Adrenal gland (tissue), 19 donors: Measurements from ENCODE around the gene CUEDC2. TPM values are rescaled to one million over a fixed set of nuclear protein-coding genes. Genes with fewer than 3 reads are reported as not detected.

ENCODE experiments used
- DNase-seq, 7 donors: peaks; one replicate each; pipeline ENCODE4 v3.0.0-alpha.2; 2019 to 2020
- H3K27ac ChIP-seq, 5 donors: fragments of 200-600 bp; sonication (generic) in 4 of 5; 1 replicate in 3 of 5; 2 replicates in 2 of 5; pipeline versions ENCODE4 v1.5.1 to v1.8.0; 2016 to 2020; ENCODE audit warnings: mild to moderate bottlenecking in 1 of 5
- H3K27me3 ChIP-seq: fragments of 200-600 bp; 2 replicates; pipeline ENCODE4 v1.8.0; 2021
- H3K36me3 ChIP-seq, 2 donors: fragments of 200-600 bp; replicated peaks in 1 of 2; 1 replicate in 1 of 2; 2 replicates in 1 of 2; pipeline versions ENCODE4 v1.5.1 to v1.8.0; 2018 to 2022
- H3K4me1 ChIP-seq, 2 donors: fragments of 200-600 bp; replicated peaks in 1 of 2; 1 replicate in 1 of 2; 2 replicates in 1 of 2; pipeline versions ENCODE4 v1.5.1 to v1.8.0; 2018 to 2021
- H3K4me3 ChIP-seq, 4 donors: fragments of 200-600 bp; sonication (generic) in 3 of 4; one replicate each; pipeline ENCODE4 v1.5.1; 2016 to 2018
- H3K9me3 ChIP-seq, 3 donors: fragments of 200-600 bp; sonication (generic) in 1 of 3; replicated peaks in 1 of 3; 1 replicate in 2 of 3; 2 replicates in 1 of 3; pipeline versions ENCODE4 v1.5.1 to v1.8.0; 2016 to 2021
- POLR2A ChIP-seq, 2 donors: fragments of 450-650 bp; IDR thresholded peaks; one replicate each; pipeline ENCODE4 v1.6.1; 2017; ENCODE audit warnings: antibody characterized with exemption in 2 of 2, mild to moderate bottlenecking in 2 of 2, moderate library complexity in 1 of 2
- WGBS, 4 donors: extraction: QIAGEN DNeasy Blood & Tissue Kit in 2 of 4; methylation state at CpG; one replicate each; pipeline versions ENCODE4 v1.1.5 to v1.1.7; 2013 to 2017; 5-methylcytosine and 5-hydroxymethylcytosine counted together
- intact Hi-C, 2 donors: fragments of 100-400 bp; cut with DNase I; formaldehyde crosslinking; loops; one replicate each; pipeline versions ENCODE4 v1.14.1 to v1.15.0; 2022 to 2023
- long read RNA-seq, 10 donors: library from polyadenylated mRNA in 3 of 10; unstranded in 2 of 10; stranded (forward) in 1 of 10; transcript quantifications; one replicate each; pipeline ENCODE4 v2.0.0 and lab custom pipeline, GENCODE V29; 2021 to 2026
- polyA plus RNA-seq, 3 donors: library from polyadenylated mRNA; stranded (reverse); fragments of 200-250 nt in 2 of 3; fragments of 350-450 nt in 1 of 3; fragmentation: Illumina TruSeq in 1 of 3; extraction: RNeasy Lipid Tissue Mini Kit (QIAGEN cat#74804) in 1 of 3; gene quantifications; one replicate each; pipeline ENCODE4 v1.2.3, GENCODE V29; 2013 to 2014
- total RNA-seq, 9 donors: library from RNA; depleted of rRNA in 4 of 9; stranded (reverse); fragments of >200 nt in 4 of 9; fragments of 120-200 nt in 1 of 9; fragmentation: NEBNext Ultra II Directional in 1 of 9; extraction: Animal tissue kit (Norgen Biotek cat#: 25700) in 1 of 9; gene quantifications; one replicate each; pipeline versions ENCODE4 v1.1.0 to v1.2.4, GENCODE V29; 2013 to 2023
- TF ChIP-seq, protein P1 (sequence below), 6 experiments: fragments of 450-650 bp in 4 of 6; fragments of 200-600 bp in 2 of 6; sonication (generic) in 1 of 6; IDR thresholded peaks; 1 replicate in 5 of 6; 2 replicates in 1 of 6; pipeline versions ENCODE4 v1.5.1 to v1.8.0; 2016 to 2021; ENCODE audit warnings: antibody characterized with exemption in 6 of 6, mild to moderate bottlenecking in 2 of 6, moderate library complexity in 1 of 6
- donor health status: healthy with polysubstance abuse.
- donor health status: Bipolar disorder and iron deficiency.
- donor health status: DM: yes; HTN: yes; CAD: no.
- donor health status: DM: no; HTN: no; CAD: no.
- donor health status: DM: no; HTN: no; CAD: no.
- donor health status: DM: yes; HTN: yes; CAD: no.

The CUEDC2 gene
- total RNA-seq (100 to 1,000 TPM in 1 of 9 donors, 10 to 100 TPM in 8; 70.2 to 115 (median 85.7) TPM), polyA plus RNA-seq (10 to 100 TPM; 71.4 to 75.3 (median 73.1) TPM)
- long read RNA-seq, donor 1, transcript CUEDC2-201 (9 exons, 1,191 nt) = major isoform, 50 of 74 reads
- long read RNA-seq, donor 1, partial matches to known transcripts = 22 of 74 reads
- long read RNA-seq, donor 1, other reads (novel, unspliced or antisense) = 0 of 74 reads
- long read RNA-seq, donor 2, transcript CUEDC2-201 (9 exons, 1,191 nt) = major isoform, 36 of 49 reads
- long read RNA-seq, donor 2, partial matches to known transcripts = 9 of 49 reads
- long read RNA-seq, donor 2, other reads (novel, unspliced or antisense) = 0 of 49 reads
- long read RNA-seq, donor 3, transcript CUEDC2-201 (9 exons, 1,191 nt) = major isoform, 24 of 41 reads
- long read RNA-seq, donor 3, partial matches to known transcripts = 14 of 41 reads
- long read RNA-seq, donor 3, other reads (novel, unspliced or antisense) = 0 of 41 reads
- long read RNA-seq, donor 4, transcript CUEDC2-201 (9 exons, 1,191 nt) = major isoform, 92 of 110 reads
- long read RNA-seq, donor 4, partial matches to known transcripts = 8 of 110 reads
- long read RNA-seq, donor 4, other reads (novel, unspliced or antisense) = 9 of 110 reads
- long read RNA-seq, donor 5, transcript CUEDC2-201 (9 exons, 1,191 nt) = major isoform, 133 of 150 reads
- long read RNA-seq, donor 5, partial matches to known transcripts = 8 of 150 reads
- long read RNA-seq, donor 5, other reads (novel, unspliced or antisense) = 9 of 150 reads
- long read RNA-seq, donor 6, transcript CUEDC2-201 (9 exons, 1,191 nt) = major isoform, 59 of 75 reads
- long read RNA-seq, donor 6, partial matches to known transcripts = 7 of 75 reads
- long read RNA-seq, donor 6, other reads (novel, unspliced or antisense) = 9 of 75 reads
- long read RNA-seq, donor 7, transcript CUEDC2-201 (9 exons, 1,191 nt) = major isoform, 18 of 30 reads
- long read RNA-seq, donor 7, partial matches to known transcripts = 9 of 30 reads
- long read RNA-seq, donor 7, other reads (novel, unspliced or antisense) = 0 of 30 reads
- long read RNA-seq, donor 8, transcript CUEDC2-201 (9 exons, 1,191 nt) = major isoform, 52 of 81 reads
- long read RNA-seq, donor 8, partial matches to known transcripts = 23 of 81 reads
- long read RNA-seq, donor 8, other reads (novel, unspliced or antisense) = 0 of 81 reads
- long read RNA-seq, donor 9, transcript CUEDC2-201 (9 exons, 1,191 nt) = major isoform, 21 of 33 reads
- long read RNA-seq, donor 9, partial matches to known transcripts = 7 of 33 reads
- long read RNA-seq, donor 9, other reads (novel, unspliced or antisense) = 0 of 33 reads
- long read RNA-seq, donor 10, transcript CUEDC2-201 (9 exons, 1,191 nt) = major isoform, 27 of 48 reads
- long read RNA-seq, donor 10, partial matches to known transcripts = 16 of 48 reads
- long read RNA-seq, donor 10, other reads (novel, unspliced or antisense) = 0 of 48 reads

- Histone ChIP-seq H3K36me3 (no peaks in the 10 kb centered on the region), H3K9me3 (no peaks in the 10 kb centered on the region), H3K4me3 (peak within 1 kb of the TSS; percentile 57 to 83 (median 70)), H3K4me1 (peaks cover 8 to 14% of the 10 kb centered on the region in 2 donors), H3K27ac (peak within 1 kb of the TSS in 4 of 5 donors; percentile 9 to 81 (median 71)), H3K27me3 (no peaks in the 10 kb centered on the region)
- TF ChIP-seq, protein P1, sequence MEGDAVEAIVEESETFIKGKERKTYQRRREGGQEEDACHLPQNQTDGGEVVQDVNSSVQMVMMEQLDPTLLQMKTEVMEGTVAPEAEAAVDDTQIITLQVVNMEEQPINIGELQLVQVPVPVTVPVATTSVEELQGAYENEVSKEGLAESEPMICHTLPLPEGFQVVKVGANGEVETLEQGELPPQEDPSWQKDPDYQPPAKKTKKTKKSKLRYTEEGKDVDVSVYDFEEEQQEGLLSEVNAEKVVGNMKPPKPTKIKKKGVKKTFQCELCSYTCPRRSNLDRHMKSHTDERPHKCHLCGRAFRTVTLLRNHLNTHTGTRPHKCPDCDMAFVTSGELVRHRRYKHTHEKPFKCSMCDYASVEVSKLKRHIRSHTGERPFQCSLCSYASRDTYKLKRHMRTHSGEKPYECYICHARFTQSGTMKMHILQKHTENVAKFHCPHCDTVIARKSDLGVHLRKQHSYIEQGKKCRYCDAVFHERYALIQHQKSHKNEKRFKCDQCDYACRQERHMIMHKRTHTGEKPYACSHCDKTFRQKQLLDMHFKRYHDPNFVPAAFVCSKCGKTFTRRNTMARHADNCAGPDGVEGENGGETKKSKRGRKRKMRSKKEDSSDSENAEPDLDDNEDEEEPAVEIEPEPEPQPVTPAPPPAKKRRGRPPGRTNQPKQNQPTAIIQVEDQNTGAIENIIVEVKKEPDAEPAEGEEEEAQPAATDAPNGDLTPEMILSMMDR (IDR thresholded peaks at IDR 0.05) = no peak
- peak in 1 of 2 donors; percentile 39 for TF ChIP-seq POLR2A (IDR thresholded peaks at IDR 0.05)
- peak; percentile 96 to 98 (median 97) for DNase-seq
- 0 to 1% (median 0%) methylated on average over 13 to 52 of the region's 52 CpGs for WGBS, 4 donors
- intact Hi-C loops = no loop called here
Measured at GRCh38 chr10:102432162-102432950, at the start of gene CUEDC2. TSS of gene CUEDC2 (minus strand) at chr10:102432574. CDS start at chr10:102425188, 7,386 bp downstream.

DNA sequence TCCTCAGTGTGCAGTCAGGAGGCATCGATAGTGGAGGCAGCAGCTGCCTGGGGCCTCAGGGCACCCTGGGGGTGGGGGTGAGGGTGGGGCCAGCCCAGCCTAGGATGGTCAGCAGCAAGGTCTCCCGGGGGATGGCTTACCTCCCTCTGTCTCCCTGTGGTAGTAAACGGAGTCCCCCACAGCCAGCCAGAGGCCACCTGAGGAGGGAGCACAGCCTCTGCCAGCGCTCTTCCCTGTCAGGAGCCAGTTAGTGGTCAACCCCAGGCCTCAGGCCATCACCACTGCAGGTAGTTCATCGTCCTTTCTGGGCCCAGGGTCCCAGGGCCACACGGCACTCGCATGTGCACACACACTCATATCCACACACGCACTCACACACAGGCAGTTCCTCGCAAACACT lies 48.0 kb upstream of the CUEDC2 start:
- no peak overlapping the region for H3K4me3 ChIP-seq
- peaks cover 0 to 63% of the 10 kb centered on the region in 2 donors for H3K36me3 ChIP-seq
- intact Hi-C loops = no loop called here
- H3K4me1 ChIP-seq = no peaks in the 10 kb centered on the region
- 76 to 90% (median 86%) methylated on average over 5 to 9 of the region's 9 CpGs for WGBS, 4 donors
- no peak for DNase-seq
- H3K9me3 ChIP-seq = no peaks in the 10 kb centered on the region
- no peaks in the 10 kb centered on the region for H3K27me3 ChIP-seq
- TF ChIP-seq, protein P1 (IDR thresholded peaks at IDR 0.05) = no peak
- TF ChIP-seq POLR2A (IDR thresholded peaks at IDR 0.05) = no peak
- no peak overlapping the region for H3K27ac ChIP-seq

- no peaks in the 10 kb centered on the region for H3K27me3 ChIP-seq
- TF ChIP-seq POLR2A (IDR thresholded peaks at IDR 0.05) = no peak
- TF ChIP-seq, protein P1 (IDR thresholded peaks at IDR 0.05) = no peak
- no peak for DNase-seq
- H3K36me3 ChIP-seq = peaks cover 0 to 56% of the 10 kb centered on the region in 2 donors
- H3K9me3 ChIP-seq = no peaks in the 10 kb centered on the region
- intact Hi-C loops = loop anchor here in 1 of 2 donors (5.0 kb wide), 1 partner anchor 82 kb away; the partner anchor contains the start of gene NFKB2
- H3K4me3 ChIP-seq = no peak overlapping the region
- H3K4me1 ChIP-seq = no peaks in the 10 kb centered on the region
- peak overlapping the region in 1 of 5 donors; percentile 21 for H3K27ac ChIP-seq
Measured at GRCh38 chr10:102479651-102480050, 47.3 kb upstream of the CUEDC2 start.
